H1 (cell line): ENCODE data around the gene PACSIN2. TPM values are rescaled to one million over a fixed set of nuclear protein-coding genes. Genes with fewer than 3 reads are reported as not detected.

ENCODE experiments used
- CTCF ChIA-PET: fragments of 300-600 bp; sonication (Branson Sonifier 250); formaldehyde crosslinking; loops from one replicate; lab custom pipeline; 2021; ENCODE audit not compliant: partially characterized antibody; lab: Charles Lee
- POLR2A ChIA-PET: fragments of 300-600 bp; sonication (Branson Sonifier 250); formaldehyde crosslinking; loops from one replicate; lab custom pipeline; 2021; ENCODE audit warnings: inconsistent platforms; ENCODE audit not compliant: partially characterized antibody; lab: Charles Lee
- DNase-seq, 2 experiments: peaks; one replicate each; pipeline versions ENCODE4 v3.0.0 to v3.0.0-alpha.2; 2010 to 2022; ENCODE audit warnings: low spot score in 2 of 2, low read depth in 1 of 2, mixed read lengths in 1 of 2
- FAIRE-seq: peaks from 2 replicates; lab custom pipeline; 2011; peaks lifted over from hg19 to GRCh38; lab: Jason Lieb, UNC
- H2AFZ ChIP-seq: 2 replicates; pipeline ENCODE4 v1.8.1; 2012; ENCODE audit warnings: low read length, inconsistent platforms
- H2AK5ac ChIP-seq: 2 replicates; pipeline ENCODE4 v1.6.1; 2013; ENCODE audit warnings: low read depth, low read length
- H2BK120ac ChIP-seq: replicated peaks from 2 replicates; pipeline ENCODE3; 2013; ENCODE audit warnings: low read depth, low read length, inconsistent platforms
- H2BK12ac ChIP-seq: 2 replicates; pipeline ENCODE4 v1.6.1; 2013; ENCODE audit warnings: low read depth, low read length
- H2BK15ac ChIP-seq: 2 replicates; pipeline ENCODE4 v1.6.1; 2013; ENCODE audit warnings: low read length
- H2BK20ac ChIP-seq: 2 replicates; pipeline ENCODE4 v1.6.1; 2013; ENCODE audit warnings: low read length
- H2BK5ac ChIP-seq: 2 replicates; pipeline ENCODE4 v1.6.1; 2013; ENCODE audit warnings: low read depth, low read length
- H3K14ac ChIP-seq: 2 replicates; pipeline ENCODE4 v1.6.1; 2013; ENCODE audit warnings: inconsistent platforms; ENCODE audit not compliant: insufficient read length
- H3K18ac ChIP-seq: 2 replicates; pipeline ENCODE4 v1.6.1; 2013; ENCODE audit warnings: low read length; ENCODE audit errors: extremely low read depth
- H3K23ac ChIP-seq: 2 replicates; pipeline ENCODE4 v1.6.1; 2013; ENCODE audit warnings: inconsistent platforms; ENCODE audit not compliant: insufficient read length
- H3K23me2 ChIP-seq: 2 replicates; pipeline ENCODE4 v1.6.1; 2013; ENCODE audit warnings: low read depth, low read length
- H3K27ac ChIP-seq: 2 replicates; pipeline ENCODE4 v1.6.1; 2011; ENCODE audit warnings: low read depth, low read length, inconsistent platforms
- H3K27me3 ChIP-seq, 4 experiments: replicated peaks in 1 of 4; 1 replicate in 1 of 4; 2 replicates in 3 of 4; pipeline versions ENCODE4 v1.6.1 to v1.8.1; 2011 to 2013; ENCODE audit warnings: low read length in 3 of 4, mild to moderate bottlenecking in 3 of 4, inconsistent platforms in 2 of 4, mixed read lengths in 2 of 4, moderate library complexity in 1 of 4; ENCODE audit not compliant: control insufficient read depth in 3 of 4, insufficient read depth in 3 of 4; ENCODE audit errors: extremely low read depth in 1 of 4
- H3K36me3 ChIP-seq, 4 experiments: 2 replicates each; pipeline versions ENCODE4 v1.6.1 to v1.8.1; 2011 to 2013; ENCODE audit warnings: mild to moderate bottlenecking in 4 of 4, low read length in 3 of 4, moderate library complexity in 2 of 4, control low read depth in 1 of 4, inconsistent platforms in 1 of 4; ENCODE audit not compliant: insufficient read depth in 4 of 4, control insufficient read depth in 2 of 4
- H3K4ac ChIP-seq: replicated peaks from 2 replicates; pipeline ENCODE3; 2013; ENCODE audit warnings: low read length, low read depth, mixed read lengths, inconsistent platforms; ENCODE audit not compliant: insufficient read length
- H3K4me1 ChIP-seq, 4 experiments: replicated peaks in 1 of 4; 1 replicate in 1 of 4; 2 replicates in 3 of 4; pipeline versions ENCODE4 v1.6.1 to v1.8.1; 2011 to 2013; ENCODE audit warnings: low read length in 3 of 4, inconsistent platforms in 2 of 4, mixed read lengths in 1 of 4; ENCODE audit not compliant: insufficient read depth in 4 of 4, control insufficient read depth in 3 of 4
- H3K4me2 ChIP-seq, 2 experiments: 2 replicates each; pipeline versions ENCODE4 v1.6.1 to v1.8.1; 2011 to 2013; ENCODE audit warnings: low read depth in 2 of 2, low read length in 2 of 2, control low read depth in 1 of 2, inconsistent platforms in 1 of 2, mild to moderate bottlenecking in 1 of 2; ENCODE audit not compliant: insufficient read depth in 1 of 2
- H3K4me3 ChIP-seq, 4 experiments: fragments of 200-600, 300-600 bp in 1 of 4; sonication (generic), shearing (Covaris generic), sonication (Bioruptor Twin) in 1 of 4; 2 replicates each; pipeline versions ENCODE4 v1.5.1 to v1.8.1; 2011 to 2016; ENCODE audit warnings: low read length in 4 of 4, low read depth in 3 of 4, control low read depth in 2 of 4, inconsistent platforms in 2 of 4, mild to moderate bottlenecking in 2 of 4, mixed read lengths in 1 of 4, moderate library complexity in 1 of 4; ENCODE audit not compliant: insufficient read depth in 2 of 4; ENCODE audit errors: extremely low read depth in 1 of 4
- H3K56ac ChIP-seq: replicated peaks from 2 replicates; pipeline ENCODE3; 2013; ENCODE audit warnings: low read depth, mild to moderate bottlenecking, mixed read lengths, low read length, inconsistent platforms; ENCODE audit not compliant: insufficient read length
- H3K79me1 ChIP-seq: 2 replicates; pipeline ENCODE4 v1.6.1; 2013; ENCODE audit warnings: low read depth, low read length, control low read depth
- H3K79me2 ChIP-seq, 2 experiments: 2 replicates each; pipeline versions ENCODE4 v1.6.1 to v1.8.1; 2012 to 2013; ENCODE audit warnings: low read length in 2 of 2, mild to moderate bottlenecking in 2 of 2, inconsistent platforms in 1 of 2; ENCODE audit not compliant: insufficient read depth in 2 of 2, control insufficient read depth in 1 of 2
- H3K9ac ChIP-seq, 4 experiments: replicated peaks in 1 of 4; 1 replicate in 1 of 4; 2 replicates in 3 of 4; pipeline versions ENCODE4 v1.6.1 to v1.8.1; 2011 to 2013; ENCODE audit warnings: low read depth in 3 of 4, low read length in 3 of 4, control low read depth in 2 of 4, mild to moderate bottlenecking in 2 of 4, moderate library complexity in 2 of 4, inconsistent platforms in 1 of 4; ENCODE audit errors: extremely low read depth in 1 of 4
- H3K9me3 ChIP-seq, 2 experiments: 2 replicates each; pipeline versions ENCODE4 v1.6.1 to v1.8.1; 2012 to 2013; ENCODE audit warnings: mild to moderate bottlenecking in 2 of 2, moderate library complexity in 2 of 2, control low read depth in 1 of 2, inconsistent platforms in 1 of 2, low read depth in 1 of 2, low read length in 1 of 2, mixed read lengths in 1 of 2; ENCODE audit not compliant: insufficient read depth in 2 of 2
- H4K20me1 ChIP-seq, 2 experiments: replicated peaks in 1 of 2; 2 replicates each; pipeline versions ENCODE3 to v1.8.1; 2011 to 2013; ENCODE audit warnings: inconsistent platforms in 2 of 2, low read length in 2 of 2, mild to moderate bottlenecking in 1 of 2; ENCODE audit not compliant: insufficient read depth in 2 of 2, control insufficient read depth in 1 of 2
- H4K5ac ChIP-seq: 2 replicates; pipeline ENCODE4 v1.6.1; 2013; ENCODE audit warnings: low read length, low read depth, mixed read lengths, inconsistent platforms; ENCODE audit not compliant: insufficient read length
- H4K8ac ChIP-seq: 2 replicates; pipeline ENCODE4 v1.8.0; 2013; ENCODE audit warnings: mild to moderate bottlenecking, moderate library complexity, low read length, inconsistent platforms; ENCODE audit not compliant: insufficient read depth; ENCODE audit errors: extremely low read depth
- H4K91ac ChIP-seq: replicated peaks from 2 replicates; pipeline ENCODE3; 2013; ENCODE audit warnings: low read length, mixed read lengths, inconsistent platforms; ENCODE audit not compliant: insufficient read length
- ASH2L ChIP-seq: fragments of 200-600, 300-600 bp; sonication (generic); IDR thresholded peaks from one replicate; pipeline ENCODE4 v1.7.1; 2017; ENCODE audit warnings: low read length
- CBX5 ChIP-seq: fragments of 300-800, 300-1000 bp; sonication (generic); IDR thresholded peaks from 2 replicates; pipeline ENCODE4 v1.7.1; 2016; ENCODE audit warnings: antibody characterized with exemption, low read length, low read depth
- CBX8 ChIP-seq: fragments of 300-800, 300-1000 bp; sonication (generic); IDR thresholded peaks from 2 replicates; pipeline ENCODE4 v1.7.1; 2016; ENCODE audit warnings: low read depth, low read length, borderline replicate concordance
- CHD2 ChIP-seq: IDR thresholded peaks from 2 replicates; pipeline ENCODE4 v1.6.1; 2012; ENCODE audit warnings: low read length, improper control_type of control experiment
- E2F6 ChIP-seq: IDR thresholded peaks from 2 replicates; pipeline ENCODE4 v1.6.1; 2012; ENCODE audit warnings: inconsistent platforms
- EZH2 ChIP-seq: fragments of 200-600 bp; sonication (generic); IDR thresholded peaks from 2 replicates; pipeline ENCODE4 v1.7.1; 2012; ENCODE audit warnings: low read depth, mild to moderate bottlenecking, moderate library complexity, low read length, inconsistent platforms; ENCODE audit not compliant: severe bottlenecking
- POLR2A ChIP-seq, 2 experiments: IDR thresholded peaks; 1 replicate in 1 of 2; 2 replicates in 1 of 2; pipeline ENCODE4 v1.6.1; 2011; ENCODE audit warnings: low read depth in 2 of 2, low read length in 2 of 2, mild to moderate bottlenecking in 2 of 2; ENCODE audit errors: control extremely low read depth in 1 of 2
- POU5F1 ChIP-seq: IDR thresholded peaks from 2 replicates; pipeline ENCODE4 v1.6.1; 2011; ENCODE audit warnings: low read depth, mild to moderate bottlenecking, low read length, moderate library complexity
- RAD21 ChIP-seq, 2 experiments: IDR thresholded peaks in 1 of 2; conservative IDR thresholded peaks in 1 of 2; 2 replicates each; pipeline ENCODE4 v1.6.1; 2011; ENCODE audit warnings: low read depth in 2 of 2, low read length in 2 of 2, improper control_type of control experiment in 1 of 2, inconsistent platforms in 1 of 2, mild to moderate bottlenecking in 1 of 2, moderate library complexity in 1 of 2
- RBBP5 ChIP-seq: IDR thresholded peaks from 2 replicates; pipeline ENCODE4 v1.7.1; 2012; ENCODE audit warnings: low read depth, mild to moderate bottlenecking, inconsistent platforms, low read length, moderate library complexity, borderline replicate concordance
- SIX5 ChIP-seq: IDR thresholded peaks from 2 replicates; pipeline ENCODE4 v1.6.1; 2011; ENCODE audit warnings: mild to moderate bottlenecking, low read depth, low read length
- SP1 ChIP-seq: IDR thresholded peaks from 2 replicates; pipeline ENCODE4 v1.6.1; 2011; ENCODE audit warnings: low read depth, low read length
- SP4 ChIP-seq: IDR thresholded peaks from 2 replicates; pipeline ENCODE4 v1.6.1; 2012; ENCODE audit warnings: low read length, inconsistent platforms
- SRF ChIP-seq: IDR thresholded peaks from 2 replicates; pipeline ENCODE4 v1.6.1; 2011; ENCODE audit warnings: mild to moderate bottlenecking, low read depth, low read length, moderate library complexity
- TAF1 ChIP-seq: IDR thresholded peaks from 2 replicates; pipeline ENCODE4 v1.6.1; 2011; ENCODE audit warnings: mild to moderate bottlenecking, low read depth, low read length
- WGBS, 2 experiments: shearing (Covaris generic) in 1 of 2; methylation state at CpG; one replicate each; pipeline versions ENCODE4 v1.1.6 to v1.1.7; 2013 to 2015; ENCODE audit warnings: low lambda C conversion rate in 2 of 2, mixed read lengths in 2 of 2, inconsistent platforms in 1 of 2, low coverage in 1 of 2, missing lambda C conversion rate in 1 of 2; ENCODE audit not compliant: insufficient replicate concordance in 2 of 2, insufficient coverage in 1 of 2, insufficient read length in 1 of 2; ENCODE audit errors: extremely low coverage in 1 of 2, missing lambda C conversion rate in 1 of 2; 5-methylcytosine and 5-hydroxymethylcytosine counted together
- polyA plus RNA-seq, 7 experiments: library from polyadenylated mRNA; depleted of rRNA in 3 of 7; stranded (reverse) in 5 of 7; unstranded in 2 of 7; fragments of >200 nt in 5 of 7; fragments of 200-250 nt in 2 of 7; gene quantifications; 1 replicate in 5 of 7; 2 replicates in 1 of 7; 4 replicates in 1 of 7; pipeline versions ENCODE4 v1.2.1 to v1.2.3, GENCODE V29; 2011 to 2013; ENCODE audit warnings: missing spikeins in 2 of 7, mixed read lengths in 2 of 7
- total RNA-seq: library from RNA; stranded (reverse); fragmentation: NEBNext Ultra II Directional; extraction: Animal tissue kit (Norgen Biotek cat#: 25700); gene quantifications from 2 replicates; pipeline ENCODE4 v1.2.1, GENCODE V29; 2021

PACSIN2 gene
- total and polyA plus RNA-seq, 2 of the 8 experiments (the other 6 are each of a cell fraction or from before 2014, with no cell fraction given) = 44.8 to 64.2 TPM

DNA sequence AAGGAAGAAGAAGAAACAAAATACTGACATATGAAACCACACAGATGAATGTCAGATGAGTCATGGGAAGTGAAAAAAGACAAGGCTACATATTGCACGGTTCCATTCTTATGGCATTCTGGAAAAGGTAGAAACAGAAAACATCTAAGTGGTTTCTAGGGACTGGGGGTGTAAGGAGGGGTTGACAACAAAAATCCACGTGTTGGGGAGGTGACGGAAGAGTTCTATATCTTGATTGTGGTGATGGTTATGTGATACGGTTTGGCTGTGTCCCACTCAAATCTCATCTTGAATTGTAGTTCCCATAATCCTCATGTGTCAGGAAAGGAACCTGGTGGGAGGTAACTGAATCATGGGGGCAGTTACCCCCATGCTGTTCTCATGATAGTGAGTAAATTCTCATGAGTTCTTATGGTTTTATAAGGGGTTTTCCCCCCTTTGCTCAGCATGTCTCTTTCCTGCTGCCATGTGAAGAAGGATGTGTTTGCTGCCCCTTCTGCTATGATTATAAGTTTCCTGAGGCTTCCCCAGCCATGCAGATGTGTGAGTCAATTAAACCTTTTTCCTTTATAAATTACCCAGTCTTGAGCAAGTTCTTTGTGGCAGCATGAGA, 151.5 kb downstream of the PACSIN2 start:
- no peak overlapping the region for H2AFZ ChIP-seq
- no peak overlapping the region for H2BK12ac ChIP-seq
- H3K4ac ChIP-seq = no peak overlapping the region
- POLR2A ChIA-PET = no interaction called here
- no peaks in the 10 kb centered on the region for H4K20me1 ChIP-seq
- H3K9ac ChIP-seq = no peak overlapping the region
- no peak overlapping the region for H2AK5ac ChIP-seq
- no peak for FAIRE-seq
- H2BK20ac ChIP-seq = no peak overlapping the region
- no peaks in the 10 kb centered on the region for H3K79me2 ChIP-seq
- H3K79me1 ChIP-seq = no peaks in the 10 kb centered on the region
- 85% methylated on average over 4 of the region's 4 CpGs; no CpG with 5 or more reads in 1 of the 2 experiments for WGBS, 2 experiments
- no peak overlapping the region for H3K23ac ChIP-seq
- no peak overlapping the region for H3K4me2 ChIP-seq
- H2BK5ac ChIP-seq = no peak overlapping the region
- CTCF ChIA-PET = no interaction called here
- no peak overlapping the region for H4K8ac ChIP-seq
- no peak overlapping the region for H3K14ac ChIP-seq
- H4K91ac ChIP-seq = no peak overlapping the region
- H2BK120ac ChIP-seq = no peak overlapping the region
- no peak overlapping the region for H3K56ac ChIP-seq
- no peaks in the 10 kb centered on the region for H3K4me1 ChIP-seq
- H3K27ac ChIP-seq = no peak overlapping the region
- H3K9me3 ChIP-seq = no peaks in the 10 kb centered on the region
- no peak for DNase-seq
- H4K5ac ChIP-seq = no peak overlapping the region
- H3K18ac ChIP-seq = no peak overlapping the region
- H3K36me3 ChIP-seq = no peaks in the 10 kb centered on the region
- H3K23me2 ChIP-seq = no peaks in the 10 kb centered on the region
- H3K27me3 ChIP-seq = peaks cover 0 to 2% (median under 1%) of the 10 kb centered on the region in 4 experiments; a peak in 4 of 7 replicates
- no peak overlapping the region for H2BK15ac ChIP-seq
- H3K4me3 ChIP-seq = no peak overlapping the region
- TF ChIP-seq SIX5 = no peak
- TF ChIP-seq RBBP5 = no peak
- TF ChIP-seq ASH2L = no peak
- TF ChIP-seq POU5F1 = no peak
- TF ChIP-seq SRF = no peak
- no peak for TF ChIP-seq CBX5
- no peak for TF ChIP-seq EZH2
- TF ChIP-seq E2F6 = no peak
- TF ChIP-seq CBX8 = no peak
- no peak for TF ChIP-seq SP1
- no peak for TF ChIP-seq SP4
- no peak for TF ChIP-seq CHD2
- no peak for TF ChIP-seq POLR2A (IDR thresholded peaks at IDR 0.05; ENCODE audit: control extremely low read depth in 1 of 2, low read depth in 2 of 2, low read length in 2 of 2)
- no peak for TF ChIP-seq TAF1
- no peak for TF ChIP-seq RAD21 (IDR thresholded peaks at IDR 0.05 in 1 of 2, conservative IDR thresholded peaks at IDR 0.05 in 1 of 2; ENCODE audit: low read depth in 2 of 2, low read length in 2 of 2)
